Aorta (tissue), 5 donors: Measurements from ENCODE around the gene CR1L. TPM values are rescaled to one million over a fixed set of nuclear protein-coding genes. Genes with fewer than 3 reads are reported as not detected.
"Not testable (repeated sequence)": the region's sequence is repeated elsewhere in the genome, so short reads cannot be mapped to it uniquely, and the experiment has no call there.

Source experiments
- ATAC-seq: fragments of 200-7000 bp; cut with Tn5 transposase; one replicate; pipeline ENCODE4 v1.9.1; 2022; ENCODE audit warnings: moderate library complexity; ENCODE audit not compliant: low FRiP score
- DNase-seq, 2 donors: peaks; one replicate each; pipeline ENCODE4 v3.0.0-alpha.2; 2020
- H3K27ac ChIP-seq, 2 donors: one replicate each; pipeline ENCODE4 v1.5.1; 2013; ENCODE audit warnings: low read length in 2 of 2, mild to moderate bottlenecking in 2 of 2, moderate library complexity in 2 of 2, control low read depth in 1 of 2, inconsistent platforms in 1 of 2, low read depth in 1 of 2
- H3K27me3 ChIP-seq, 2 donors: one replicate each; pipeline ENCODE4 v1.6.1; 2013; ENCODE audit warnings: control low read depth in 1 of 2, low read length in 1 of 2, mild to moderate bottlenecking in 1 of 2, moderate library complexity in 1 of 2; ENCODE audit not compliant: insufficient read depth in 2 of 2, control insufficient read depth in 1 of 2
- H3K36me3 ChIP-seq, 2 donors: one replicate each; pipeline ENCODE4 v1.6.1; 2013; ENCODE audit warnings: control low read depth in 1 of 2, low read length in 1 of 2, mild to moderate bottlenecking in 1 of 2; ENCODE audit not compliant: insufficient read depth in 2 of 2, control insufficient read depth in 1 of 2
- H3K4me1 ChIP-seq, 2 donors: one replicate each; pipeline ENCODE4 v1.6.1; 2013; ENCODE audit warnings: low read length in 2 of 2, control low read depth in 1 of 2, mild to moderate bottlenecking in 1 of 2, moderate library complexity in 1 of 2; ENCODE audit not compliant: insufficient read depth in 2 of 2, control insufficient read depth in 1 of 2
- H3K4me3 ChIP-seq, 2 donors: one replicate each; pipeline ENCODE4 v1.5.1; 2013; ENCODE audit warnings: low read length in 2 of 2, control low read depth in 1 of 2, mild to moderate bottlenecking in 1 of 2
- H3K9me3 ChIP-seq: one replicate; pipeline ENCODE4 v1.6.1; 2013; ENCODE audit warnings: mild to moderate bottlenecking, low read length; ENCODE audit not compliant: control insufficient read depth
- WGBS, 2 donors: extraction: QIAGEN DNeasy Blood & Tissue Kit; methylation state at CpG; one replicate each; pipeline ENCODE4 v1.1.7; 2013; 5-methylcytosine and 5-hydroxymethylcytosine counted together
- intact Hi-C, 2 donors: fragments of 100-400 bp; cut with DNase I; formaldehyde crosslinking; loops; one replicate each; pipeline versions ENCODE4 v1.14.2 to v1.15.0; 2022
- long read RNA-seq, 2 donors: library from polyadenylated mRNA; unstranded; transcript quantifications; one replicate each; pipeline ENCODE4 v2.0.0, GENCODE V29; 2020 to 2021
- polyA plus RNA-seq, 2 donors: library from polyadenylated mRNA; stranded (reverse); fragments of 200-250 nt; gene quantifications; one replicate each; pipeline ENCODE4 v1.2.3, GENCODE V29; 2013
- total RNA-seq, 2 donors: library from RNA; stranded (reverse); fragmentation: NEBNext Ultra II Directional; extraction: Animal tissue kit (Norgen Biotek cat#: 25700); gene quantifications; one replicate each; pipeline ENCODE4 v1.2.1, GENCODE V29; 2021
- donor health status: healthy with polysubstance abuse.
- donor health status: Bipolar disorder and iron deficiency.
- donor health status: DM: no; HTN: no; CAD: no.
- donor health status: DM: no; HTN: no; CAD: no.
- donor health status: DM: yes; HTN: yes; CAD: no.

Gene CR1L
- total RNA-seq (under 1 TPM in 1 of 2 donors, not detected in 1; 0.24 TPM), polyA plus RNA-seq (not detected)
- long read RNA-seq, donor 1 = 0 reads
- long read RNA-seq, donor 2, partial matches to known transcripts = 0 of 1 reads
- long read RNA-seq, donor 2, other reads (novel, unspliced or antisense) = 1 of 1 reads

GRCh38 chr1:207644852-207645634, at the start of gene CR1L:
CR1L (plus strand) TSS chr1:207645133; CDS start chr1:207645234, 101 bp downstream.
- intact Hi-C loops = no loop called here
- WGBS, 2 donors = 4 to 5% methylated on average over 63 to 65 of the region's 65 CpGs
- Histone ChIP-seq H3K36me3 (no peaks in the 10 kb centered on the region), H3K27ac (no peak within 1 kb of the TSS), H3K4me1 (peaks cover 0 to 2% of the 10 kb centered on the region in 2 donors), H3K9me3 (no peaks in the 10 kb centered on the region), H3K4me3 (peak within 1 kb of the TSS; percentile 4 to 38), H3K27me3 (no peaks in the 10 kb centered on the region)
- peak; percentile 89 to 94 for DNase-seq
- ATAC-seq = peak; percentile 93

GRCh38 chr1:207603777-207604176, 41.2 kb upstream of the CR1L start:
- Histone ChIP-seq H3K36me3 (no peaks in the 10 kb centered on the region), H3K4me1 (no peaks in the 10 kb centered on the region), H3K9me3 (no peaks in the 10 kb centered on the region), H3K4me3 (no peak overlapping the region), H3K27ac (no peak overlapping the region), H3K27me3 (no peaks in the 10 kb centered on the region)
- intact Hi-C loops = no loop called here
- no peak for ATAC-seq
- 62 to 63% methylated on average over 6 of the region's 6 CpGs for WGBS, 2 donors
- no peak for DNase-seq

- no peaks in the 10 kb centered on the region for H3K27me3 ChIP-seq
- H3K27ac ChIP-seq = no peak overlapping the region
- no peaks in the 10 kb centered on the region for H3K36me3 ChIP-seq
- 89 to 90% methylated on average over 7 of the region's 7 CpGs for WGBS, 2 donors
- no peak overlapping the region for H3K4me3 ChIP-seq
- no peaks in the 10 kb centered on the region for H3K4me1 ChIP-seq
- DNase-seq (no peak), ATAC-seq (no peak)
- H3K9me3 ChIP-seq = no peaks in the 10 kb centered on the region
- intact Hi-C loops = no loop called here
Measured at GRCh38 chr1:207605444-207606361, 39.2 kb upstream of the CR1L start.

- intact Hi-C loops = no loop called here
- 90 to 93% methylated on average over 2 of the region's 2 CpGs for WGBS, 2 donors
Measured at GRCh38 chr1:207606362-207606755, 38.6 kb upstream of the CR1L start.

GRCh38 chr1:207612762-207613161, 32.2 kb upstream of the CR1L start:
- H3K4me3 ChIP-seq = no peak overlapping the region
- DNase-seq = no peak
- H3K4me1 ChIP-seq = no peaks in the 10 kb centered on the region
- no peaks in the 10 kb centered on the region for H3K27me3 ChIP-seq
- intact Hi-C loops = no loop called here
- 84 to 94% methylated on average over 11 of the region's 11 CpGs for WGBS, 2 donors
- ATAC-seq = no peak
- no peak overlapping the region for H3K27ac ChIP-seq
- H3K36me3 ChIP-seq = no peaks in the 10 kb centered on the region
- H3K9me3 ChIP-seq = peaks cover 1% of the 10 kb centered on the region

More at GRCh38 chr1:207606362-207606755, 38.6 kb upstream of the CR1L start:
- no peak for DNase-seq
- Histone ChIP-seq H3K27me3 (no peaks in the 10 kb centered on the region), H3K36me3 (no peaks in the 10 kb centered on the region), H3K4me3 (no peak overlapping the region), H3K27ac (no peak overlapping the region), H3K9me3 (no peaks in the 10 kb centered on the region), H3K4me1 (no peaks in the 10 kb centered on the region)
- ATAC-seq = no peak

- no peak overlapping the region for H3K27ac ChIP-seq
- 52 to 55% methylated on average over 7 of the region's 7 CpGs for WGBS, 2 donors
Measured at GRCh38 chr1:207619871-207620542, 24.9 kb upstream of the CR1L start.

GRCh38 chr1:207620543-207620893, 24.4 kb upstream of the CR1L start:
- ATAC-seq (no peak), DNase-seq (no peak)
- Histone ChIP-seq H3K27ac (no peak overlapping the region), H3K4me3 (no peak overlapping the region), H3K9me3 (no peaks in the 10 kb centered on the region), H3K4me1 (no peaks in the 10 kb centered on the region), H3K36me3 (no peaks in the 10 kb centered on the region), H3K27me3 (no peaks in the 10 kb centered on the region)
- intact Hi-C loops = no loop called here
- WGBS, 2 donors = 92 to 94% methylated on average over 2 of the region's 2 CpGs

More at GRCh38 chr1:207619871-207620542, 24.9 kb upstream of the CR1L start:
- Histone ChIP-seq H3K4me3 (no peak overlapping the region), H3K36me3 (no peaks in the 10 kb centered on the region), H3K27me3 (no peaks in the 10 kb centered on the region), H3K4me1 (no peaks in the 10 kb centered on the region), H3K9me3 (no peaks in the 10 kb centered on the region)
- ATAC-seq (peak; percentile 80), DNase-seq (no peak)
- intact Hi-C loops = no loop called here

- H3K27ac ChIP-seq, DNase-seq, H3K4me1 ChIP-seq, H3K9me3 ChIP-seq, ATAC-seq, H3K36me3 ChIP-seq, H3K4me3 ChIP-seq, intact Hi-C loops, H3K27me3 ChIP-seq: not testable (repeated sequence)
- 94 to 100% methylated on average over 1 of the region's 1 CpG for WGBS, 2 donors
Measured at GRCh38 chr1:207625504-207626071, 19.3 kb upstream of the CR1L start.
